BLaER1 (cell line): ENCODE data around the gene TRRAP.
A peak's percentile ranks its signal among the peaks of the same experiment; 100 is the strongest.

Experiments
- H3K27ac ChIP-seq: shearing (Covaris generic); formaldehyde crosslinking; 2 replicates; pipeline ENCODE4 v1.8.1; 2022
- H3K27me3 ChIP-seq: shearing (Covaris generic); formaldehyde crosslinking; 2 replicates; pipeline ENCODE4 v1.8.1; 2022
- H3K36me3 ChIP-seq: shearing (Covaris generic); formaldehyde crosslinking; 2 replicates; pipeline ENCODE4 v1.8.1; 2022
- H3K4me1 ChIP-seq: shearing (Covaris generic); formaldehyde crosslinking; 2 replicates; pipeline ENCODE4 v1.8.1; 2022
- H3K4me2 ChIP-seq: shearing (Covaris generic); formaldehyde crosslinking; 2 replicates; pipeline ENCODE4 v1.8.1; 2022
- H3K4me3 ChIP-seq: shearing (Covaris generic); formaldehyde crosslinking; 2 replicates; pipeline ENCODE4 v1.8.1; 2022
- H3K9ac ChIP-seq: shearing (Covaris generic); formaldehyde crosslinking; 2 replicates; pipeline ENCODE4 v1.8.1; 2022
- H3K9me3 ChIP-seq: shearing (Covaris generic); formaldehyde crosslinking; 2 replicates; pipeline ENCODE4 v1.8.1; 2022
- H4K20me1 ChIP-seq: shearing (Covaris generic); formaldehyde crosslinking; 2 replicates; pipeline ENCODE4 v1.8.1; 2022
- Cebpa-rat ChIP-seq: shearing (Covaris generic); IDR thresholded peaks from 2 replicates; pipeline ENCODE4 v1.8.1; 2022

TRRAP gene

DNA sequence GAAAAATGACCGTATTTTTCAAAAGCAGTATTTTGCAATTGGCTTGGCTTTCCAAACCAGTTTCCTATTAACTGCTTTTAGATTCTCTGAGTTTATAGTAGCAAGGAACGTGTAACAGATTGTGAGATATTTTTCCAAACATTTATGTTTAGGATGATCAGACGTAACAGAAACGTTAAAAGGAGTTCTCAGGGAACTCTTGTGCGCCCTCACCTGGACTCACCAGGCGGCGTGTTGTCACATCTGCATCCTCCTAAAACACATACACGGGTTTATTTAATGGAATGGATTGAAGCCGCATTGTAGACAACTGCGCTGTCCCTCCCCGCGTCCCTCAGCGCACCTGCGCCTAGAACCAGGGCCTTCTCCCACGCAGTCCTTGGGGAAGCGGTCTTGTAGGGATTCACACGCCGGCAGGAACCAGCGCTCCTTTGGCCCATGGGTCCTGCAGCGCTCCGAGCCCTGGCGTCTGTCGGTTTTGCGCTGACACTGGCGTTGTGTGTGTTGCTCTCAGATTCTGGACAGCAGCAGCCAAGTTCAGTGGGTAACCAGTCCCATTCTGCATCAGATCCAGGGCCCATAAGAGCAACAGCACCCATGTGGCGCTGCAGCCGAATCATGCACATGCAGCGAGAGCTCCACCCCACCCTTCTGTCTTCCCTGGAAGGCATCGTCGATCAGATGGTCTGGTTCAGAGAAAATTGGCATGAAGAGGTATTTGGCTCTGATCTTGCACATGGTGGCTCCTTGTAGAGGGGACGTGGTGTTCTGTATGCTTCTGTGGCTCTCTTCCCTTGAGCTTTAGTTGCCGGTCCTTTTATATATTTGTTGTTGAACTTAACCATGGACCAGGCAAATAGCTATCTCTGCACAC, 114.9 kb downstream of the TRRAP start:
- Histone ChIP-seq H3K9ac (no peak overlapping the region), H3K4me3 (no peak overlapping the region), H3K4me1 (peaks cover 34% of the 10 kb centered on the region), H3K27me3 (no peaks in the 10 kb centered on the region), H4K20me1 (peaks cover 7% of the 10 kb centered on the region; the same call in 1 of the 2 replicates), H3K27ac (no peak overlapping the region), H3K36me3 (peaks cover 100% of the 10 kb centered on the region), H3K9me3 (no peaks in the 10 kb centered on the region), H3K4me2 (no peak overlapping the region)
- no peak for TF ChIP-seq Cebpa-rat

DNA sequence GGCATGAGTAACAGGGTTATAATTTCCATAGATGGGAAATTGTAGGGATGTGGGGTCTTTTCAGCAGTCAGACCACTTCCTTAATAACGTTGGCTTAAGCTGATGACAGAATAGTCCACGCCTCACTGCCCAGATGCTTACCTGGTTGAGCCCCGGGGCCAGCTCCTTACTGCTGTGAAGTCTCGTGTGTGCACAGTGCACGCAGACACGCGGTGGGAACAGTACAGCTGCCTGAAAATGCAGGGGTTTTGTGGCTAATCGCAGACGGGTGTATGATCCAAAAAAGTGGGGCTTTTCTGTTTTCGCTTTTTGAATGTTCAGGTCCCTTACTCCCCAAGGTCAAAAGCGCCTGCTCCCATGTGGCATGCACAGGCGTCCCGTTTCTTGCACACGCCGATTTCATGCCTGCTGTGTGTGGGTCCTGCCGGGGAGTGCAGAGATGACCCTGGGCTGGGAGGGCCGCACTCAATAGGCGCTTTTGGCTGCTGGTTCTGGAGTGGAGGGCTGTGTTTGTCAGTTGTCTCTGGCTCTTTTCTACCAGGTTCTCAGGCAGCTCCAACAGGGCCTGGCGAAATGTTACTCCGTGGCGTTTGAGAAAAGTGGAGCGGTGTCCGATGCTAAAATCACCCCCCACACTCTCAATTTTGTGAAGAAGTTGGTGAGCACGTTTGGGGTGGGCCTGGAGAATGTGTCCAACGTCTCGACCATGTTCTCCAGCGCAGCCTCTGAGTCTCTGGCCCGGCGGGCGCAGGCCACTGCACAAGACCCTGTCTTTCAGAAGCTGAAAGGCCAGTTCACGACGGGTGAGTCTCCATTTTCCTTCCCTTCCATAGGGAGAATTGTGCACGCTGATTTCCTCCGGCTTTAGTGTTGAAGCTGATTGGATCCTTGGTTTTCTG, 116.0 kb downstream of the TRRAP start:
- Histone ChIP-seq H3K4me3 (no peak overlapping the region), H3K27me3 (no peaks in the 10 kb centered on the region), H3K36me3 (peaks cover 100% of the 10 kb centered on the region), H3K9me3 (no peaks in the 10 kb centered on the region), H3K27ac (no peak overlapping the region), H3K4me1 (peaks cover 24% of the 10 kb centered on the region), H3K4me2 (no peak overlapping the region), H3K9ac (no peak overlapping the region), H4K20me1 (peaks cover 7% of the 10 kb centered on the region; the same call in 1 of the 2 replicates)
- TF ChIP-seq Cebpa-rat, result no peak

DNA sequence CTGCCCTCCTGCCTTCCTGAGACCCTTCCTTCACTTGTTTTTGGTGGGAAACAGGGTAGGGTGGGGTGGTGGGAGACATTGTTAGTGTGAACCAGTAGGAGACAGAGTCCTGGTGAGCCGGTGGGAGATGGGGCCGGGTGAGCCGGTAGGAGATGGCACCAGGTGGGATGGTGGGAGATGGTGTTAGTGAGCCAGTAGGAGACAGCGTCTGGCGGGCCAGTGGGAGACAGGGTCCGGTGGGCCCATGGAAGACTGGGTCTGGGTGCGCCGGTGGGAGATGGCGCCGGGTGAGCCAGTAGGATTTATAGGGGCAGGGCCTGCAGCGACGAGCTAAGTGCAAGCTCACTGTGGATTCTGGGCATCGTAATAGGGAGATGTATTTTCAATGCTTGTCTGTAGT, 116.8 kb downstream of the TRRAP start:
- no peak for TF ChIP-seq Cebpa-rat
- Histone ChIP-seq H3K27me3 (no peaks in the 10 kb centered on the region), H3K36me3 (peaks cover 100% of the 10 kb centered on the region), H3K4me3 (no peak overlapping the region), H3K9ac (no peak overlapping the region), H3K27ac (no peak overlapping the region), H3K9me3 (no peaks in the 10 kb centered on the region), H4K20me1 (peaks cover 3% of the 10 kb centered on the region; the same call in 1 of the 2 replicates), H3K4me1 (peaks cover 19% of the 10 kb centered on the region; the same call in 1 of the 2 replicates), H3K4me2 (no peak overlapping the region)

DNA sequence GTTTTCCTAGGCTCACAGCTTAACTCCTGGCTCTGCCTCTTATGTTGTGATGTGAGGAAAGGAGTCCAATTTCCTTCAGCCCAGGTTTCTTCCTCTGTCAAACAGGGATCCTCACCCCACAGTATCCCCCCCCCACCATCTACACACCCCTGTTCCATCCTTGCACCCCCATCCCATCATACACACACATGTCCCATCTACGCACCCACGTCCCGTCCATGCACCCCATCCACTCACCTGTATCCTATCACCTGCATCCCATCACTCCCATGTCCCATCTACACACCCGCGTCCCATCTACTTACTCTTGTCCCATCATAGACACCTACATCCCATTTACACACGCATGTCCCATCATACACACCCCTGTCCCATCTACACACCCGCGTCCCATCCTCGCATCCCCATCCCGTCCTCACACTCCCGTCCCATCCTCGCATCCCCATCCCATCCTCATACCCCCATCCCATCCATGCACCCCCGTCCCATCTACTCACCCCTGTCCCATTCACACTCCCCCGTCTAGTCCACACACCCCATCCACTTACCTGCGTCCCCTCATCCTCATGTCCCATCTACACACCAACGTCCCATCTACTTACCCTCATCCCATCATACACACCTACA, 117.3 kb downstream of the TRRAP start:
- no peaks in the 10 kb centered on the region; the same call in 1 of the 2 replicates for H4K20me1 ChIP-seq
- no peaks in the 10 kb centered on the region for H3K27me3 ChIP-seq
- H3K4me2 ChIP-seq, result peak overlapping the region; percentile 20
- H3K4me1 ChIP-seq, result peaks cover 19% of the 10 kb centered on the region; the same call in 1 of the 2 replicates
- H3K4me3 ChIP-seq, result no peak overlapping the region
- H3K27ac ChIP-seq, result no peak overlapping the region
- H3K36me3 ChIP-seq, result peaks cover 100% of the 10 kb centered on the region
- H3K9ac ChIP-seq, result no peak overlapping the region
- H3K9me3 ChIP-seq, result no peaks in the 10 kb centered on the region
- TF ChIP-seq Cebpa-rat, result no peak

DNA sequence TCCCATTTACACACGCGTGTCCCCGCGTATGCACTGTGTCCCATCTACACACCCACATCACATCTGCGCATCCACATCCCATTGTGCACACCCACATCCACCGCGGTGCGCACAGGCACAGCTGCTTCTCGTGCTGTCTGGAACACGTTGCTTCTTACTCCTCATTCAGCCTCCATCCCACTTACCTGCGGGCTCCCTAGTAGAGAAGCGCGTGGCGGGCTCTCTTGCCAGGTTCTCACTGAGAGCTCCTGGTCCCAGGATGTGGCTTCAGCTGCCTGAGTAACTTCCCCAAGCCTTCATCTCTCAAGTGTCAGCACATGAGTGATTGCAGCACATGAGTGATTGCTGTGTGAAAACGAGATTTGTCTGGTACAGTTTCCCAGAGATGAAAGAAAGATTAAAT, 117.8 kb downstream of the TRRAP start:
- Histone ChIP-seq H3K4me2 (peak overlapping the region; percentile 20), H3K36me3 (peaks cover 100% of the 10 kb centered on the region), H3K4me3 (no peak overlapping the region), H3K9me3 (no peaks in the 10 kb centered on the region), H3K9ac (0 out of 2 replicates have a peak overlapping the region, but pooled peaks have one; percentile 38), H3K27ac (0 out of 2 replicates have a peak overlapping the region, but pooled peaks have one; percentile 38), H3K27me3 (no peaks in the 10 kb centered on the region), H3K4me1 (peaks cover 14% of the 10 kb centered on the region; the same call in 1 of the 2 replicates), H4K20me1 (no peaks in the 10 kb centered on the region; the same call in 1 of the 2 replicates)
- TF ChIP-seq Cebpa-rat, result no peak

DNA sequence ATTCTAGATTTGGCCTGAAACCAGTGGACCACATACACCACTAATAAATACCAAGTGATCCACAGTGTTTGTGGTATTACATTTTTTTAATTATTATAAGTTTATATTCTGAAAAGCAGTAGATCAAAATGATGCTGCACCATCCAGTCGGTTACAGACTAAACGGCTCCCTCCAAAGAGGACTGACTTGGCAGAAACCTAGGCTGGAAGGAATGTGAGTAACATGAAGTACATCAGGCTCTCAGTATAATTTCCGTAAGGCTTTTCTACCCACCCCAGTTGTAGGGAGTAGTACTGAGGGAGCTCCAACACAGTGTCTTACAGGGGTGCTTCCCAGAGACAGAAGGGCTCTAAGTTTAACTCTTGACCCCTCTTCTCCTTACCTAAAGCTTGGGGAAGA, 119.5 kb downstream of the TRRAP start:
- Histone ChIP-seq H4K20me1 (no peaks in the 10 kb centered on the region), H3K36me3 (peaks cover 98% of the 10 kb centered on the region), H3K9me3 (no peaks in the 10 kb centered on the region), H3K27me3 (no peaks in the 10 kb centered on the region), H3K9ac (no peak overlapping the region), H3K27ac (no peak overlapping the region), H3K4me1 (peaks cover 17% of the 10 kb centered on the region), H3K4me2 (no peak overlapping the region), H3K4me3 (no peak overlapping the region)
- TF ChIP-seq Cebpa-rat, result no peak

DNA sequence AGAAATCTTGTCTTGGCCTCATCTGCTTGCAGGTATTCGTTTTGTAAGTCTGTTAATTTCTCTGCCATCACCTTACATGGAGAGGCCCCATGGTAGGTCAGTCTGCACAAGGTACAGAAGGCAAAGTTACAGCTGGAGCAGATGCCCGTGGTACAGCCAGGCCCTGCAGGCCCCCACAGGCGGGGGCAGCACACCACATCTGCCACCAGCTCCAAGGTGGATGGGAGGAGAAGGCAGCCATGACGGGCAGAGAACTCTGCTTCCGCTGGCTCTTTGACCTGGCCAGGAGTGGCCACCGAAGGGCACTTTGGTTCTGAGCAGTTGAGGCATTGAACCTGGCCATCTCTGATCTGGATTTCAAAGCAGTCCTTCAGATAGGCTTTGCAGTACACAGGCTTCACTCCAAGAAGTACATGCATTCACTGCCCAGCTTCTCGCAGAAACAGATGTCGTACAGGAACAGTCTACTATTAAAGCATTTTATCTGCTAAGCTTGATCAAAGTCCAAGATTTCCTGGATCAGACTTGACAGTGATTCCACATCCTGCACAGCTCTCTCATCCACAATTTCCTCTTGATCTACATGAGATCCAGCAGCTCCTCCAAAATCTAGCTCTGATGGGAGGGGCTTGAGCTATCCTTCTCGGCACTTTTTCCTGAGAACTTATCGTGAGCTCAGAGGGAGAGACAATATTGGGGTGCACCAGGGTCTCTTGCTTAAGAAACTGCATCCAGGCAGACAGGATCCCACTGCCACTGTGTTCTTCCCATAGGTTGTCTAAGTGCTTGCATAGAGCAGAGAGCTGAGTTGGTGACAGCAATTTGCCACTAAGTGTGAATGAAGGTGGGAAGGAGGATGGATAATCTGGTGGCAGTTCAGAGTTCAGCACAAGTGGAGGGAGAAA, 120.7 kb downstream of the TRRAP start:
- H3K36me3 ChIP-seq, result peaks cover 96% of the 10 kb centered on the region
- peaks cover 29% of the 10 kb centered on the region for H3K4me1 ChIP-seq
- H3K27ac ChIP-seq, result no peak overlapping the region
- H4K20me1 ChIP-seq, result no peaks in the 10 kb centered on the region
- no peak overlapping the region for H3K9ac ChIP-seq
- H3K4me3 ChIP-seq, result no peak overlapping the region
- TF ChIP-seq Cebpa-rat, result no peak
- no peak overlapping the region for H3K4me2 ChIP-seq
- H3K27me3 ChIP-seq, result no peaks in the 10 kb centered on the region
- no peaks in the 10 kb centered on the region for H3K9me3 ChIP-seq

DNA sequence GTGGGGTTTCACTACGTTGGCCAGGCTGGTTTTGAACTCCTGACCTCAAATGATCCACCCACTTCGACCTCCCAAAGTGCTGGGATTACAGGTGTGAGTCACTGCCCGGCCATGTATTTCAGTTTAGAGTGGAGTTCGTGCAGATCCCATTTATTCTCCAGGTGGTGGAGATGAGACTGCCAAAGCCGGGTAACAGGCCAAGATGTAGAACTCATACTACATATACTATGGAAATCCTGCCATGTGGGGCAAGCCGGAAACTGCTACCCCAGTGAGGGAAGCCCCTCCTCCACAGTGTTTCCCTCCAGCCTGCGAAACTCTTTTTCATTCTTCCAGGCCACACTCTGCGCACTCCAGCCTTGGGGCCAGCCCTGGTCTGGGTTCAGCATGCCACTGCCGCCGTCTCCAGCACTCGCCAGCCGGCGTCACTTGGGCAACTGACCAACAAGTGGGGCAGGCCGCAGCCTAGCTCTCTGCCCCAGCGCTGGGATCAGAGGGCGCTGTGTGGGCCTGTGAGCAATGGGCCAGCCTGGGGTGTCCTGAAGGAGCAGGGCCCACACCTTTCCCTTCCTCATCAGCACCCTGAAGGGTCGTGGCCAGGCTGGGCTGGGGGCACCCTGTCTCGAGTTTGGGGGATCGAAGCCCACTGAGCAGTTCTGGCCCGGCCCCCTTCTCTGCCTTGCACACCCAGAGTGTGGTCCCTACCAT, 122.0 kb downstream of the TRRAP start:
- TF ChIP-seq Cebpa-rat, result no peak
- H3K9ac ChIP-seq, result no peak overlapping the region
- H3K4me2 ChIP-seq, result no peak overlapping the region
- no peaks in the 10 kb centered on the region for H3K27me3 ChIP-seq
- peaks cover 40% of the 10 kb centered on the region for H3K4me1 ChIP-seq
- H3K27ac ChIP-seq, result 0 out of 2 replicates have a peak overlapping the region, but pooled peaks have one; percentile 31
- no peaks in the 10 kb centered on the region for H3K9me3 ChIP-seq
- peaks cover 96% of the 10 kb centered on the region for H3K36me3 ChIP-seq
- H3K4me3 ChIP-seq, result no peak overlapping the region
- H4K20me1 ChIP-seq, result no peaks in the 10 kb centered on the region
